M059J (cell line): ENCODE measurements around the gene MTCH1. TPM values are rescaled to one million over a fixed set of nuclear protein-coding genes. Genes with fewer than 3 reads are reported as not detected.
A peak's percentile ranks its signal among the peaks of the same experiment; 100 is the strongest.

Source experiments
- DNase-seq: peaks from one replicate; pipeline ENCODE4 v3.0.0-alpha.2; 2012; ENCODE audit warnings: low read depth
- total RNA-seq: library from RNA; depleted of rRNA; stranded (reverse); fragments of >200 nt; shearing (Covaris generic); gene quantifications from 2 replicates; pipeline ENCODE4 v1.2.3, GENCODE V29; 2014; rRNA removed

The MTCH1 gene, protein sequence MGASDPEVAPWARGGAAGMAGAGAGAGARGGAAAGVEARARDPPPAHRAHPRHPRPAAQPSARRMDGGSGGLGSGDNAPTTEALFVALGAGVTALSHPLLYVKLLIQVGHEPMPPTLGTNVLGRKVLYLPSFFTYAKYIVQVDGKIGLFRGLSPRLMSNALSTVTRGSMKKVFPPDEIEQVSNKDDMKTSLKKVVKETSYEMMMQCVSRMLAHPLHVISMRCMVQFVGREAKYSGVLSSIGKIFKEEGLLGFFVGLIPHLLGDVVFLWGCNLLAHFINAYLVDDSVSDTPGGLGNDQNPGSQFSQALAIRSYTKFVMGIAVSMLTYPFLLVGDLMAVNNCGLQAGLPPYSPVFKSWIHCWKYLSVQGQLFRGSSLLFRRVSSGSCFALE
- 385 and 490 TPM in 2 replicates for total RNA-seq

DNA sequence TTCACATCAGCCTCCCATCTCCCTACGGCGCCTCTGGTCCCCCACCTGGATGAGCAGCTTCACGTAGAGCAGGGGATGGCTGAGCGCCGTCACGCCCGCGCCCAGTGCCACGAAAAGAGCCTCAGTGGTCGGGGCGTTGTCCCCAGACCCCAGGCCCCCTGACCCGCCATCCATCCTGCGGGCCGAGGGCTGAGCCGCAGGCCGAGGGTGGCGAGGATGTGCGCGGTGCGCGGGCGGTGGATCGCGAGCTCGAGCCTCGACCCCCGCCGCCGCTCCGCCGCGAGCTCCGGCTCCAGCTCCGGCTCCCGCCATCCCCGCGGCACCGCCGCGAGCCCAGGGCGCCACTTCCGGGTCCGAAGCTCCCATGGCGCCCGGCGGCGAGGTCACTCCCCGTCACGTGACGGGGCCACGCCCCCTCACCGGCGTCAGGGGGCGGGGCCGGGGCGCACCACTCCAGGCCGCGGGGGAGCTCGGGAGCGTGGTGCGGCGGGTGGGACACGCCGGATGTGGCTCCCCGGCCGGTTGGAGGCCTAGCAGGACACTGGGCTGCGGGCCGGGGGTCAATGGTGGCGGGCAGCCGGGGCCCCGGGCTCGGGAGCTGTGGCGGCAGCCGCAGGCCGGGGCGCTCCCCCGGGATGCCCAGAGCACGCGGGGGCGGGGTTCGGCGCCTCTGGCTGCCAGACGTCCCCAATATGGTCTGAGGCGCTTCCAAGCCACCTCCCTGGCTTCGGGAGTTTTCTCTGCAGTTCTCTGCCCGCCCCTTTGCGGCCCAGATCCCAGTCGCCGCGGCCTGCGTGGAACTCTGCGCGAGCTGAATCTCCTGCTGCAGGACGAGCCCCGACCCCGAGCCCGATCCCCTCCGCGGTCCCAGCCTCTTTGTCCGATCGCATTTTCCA, at the start of gene MTCH1:
MTCH1 (minus strand) TSS at position 389 of the 896 bp plus-strand sequence; CDS start at position 366, 23 bp downstream.
- DNase-seq = peak; percentile 90

DNA sequence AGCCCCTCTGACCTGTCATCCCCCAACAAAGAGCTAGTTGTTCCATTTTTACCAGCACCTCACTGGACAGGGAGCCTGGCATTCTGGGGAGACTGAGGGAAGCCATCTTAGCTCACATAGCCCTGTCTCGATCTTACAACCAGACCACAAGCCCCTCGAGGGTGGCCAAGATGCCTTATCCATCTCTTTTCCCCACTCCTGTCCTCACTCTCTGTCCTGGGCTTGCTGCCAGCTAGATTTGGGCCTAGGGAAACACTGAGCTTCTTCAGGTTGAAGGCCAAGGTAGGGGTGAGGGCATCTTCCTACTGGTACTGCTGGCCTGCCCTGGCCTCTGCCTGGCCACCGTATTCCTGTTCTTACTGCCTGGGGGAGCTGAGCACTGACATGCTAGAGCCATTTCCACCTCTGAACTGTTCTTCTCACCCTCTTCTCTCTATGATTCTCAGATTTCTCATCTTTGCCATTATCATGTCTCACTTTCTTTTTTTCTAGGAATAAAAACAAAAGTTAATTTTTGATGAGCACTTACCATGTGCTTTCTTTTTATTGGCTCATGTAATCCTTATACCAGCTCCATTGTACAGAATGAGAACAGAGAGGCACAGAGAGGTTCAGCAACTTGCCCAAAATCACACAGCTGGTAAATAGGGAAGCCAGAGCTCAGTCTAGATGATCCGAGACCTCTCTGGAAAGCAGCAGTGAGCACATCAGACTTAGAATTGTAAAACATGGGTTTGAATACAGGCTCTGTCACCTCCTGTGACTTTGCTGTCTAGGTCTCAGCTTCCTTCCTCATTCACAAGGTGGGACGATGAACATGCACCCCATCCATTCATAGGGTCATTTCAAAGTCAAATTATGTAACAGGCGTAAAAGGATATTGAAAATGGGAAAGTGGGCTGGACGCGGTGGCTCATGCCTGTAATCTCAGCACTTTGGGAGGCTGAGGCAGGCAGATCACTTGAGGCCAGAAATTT, 48.1 kb upstream of the MTCH1 start:
- no peak for DNase-seq

DNA sequence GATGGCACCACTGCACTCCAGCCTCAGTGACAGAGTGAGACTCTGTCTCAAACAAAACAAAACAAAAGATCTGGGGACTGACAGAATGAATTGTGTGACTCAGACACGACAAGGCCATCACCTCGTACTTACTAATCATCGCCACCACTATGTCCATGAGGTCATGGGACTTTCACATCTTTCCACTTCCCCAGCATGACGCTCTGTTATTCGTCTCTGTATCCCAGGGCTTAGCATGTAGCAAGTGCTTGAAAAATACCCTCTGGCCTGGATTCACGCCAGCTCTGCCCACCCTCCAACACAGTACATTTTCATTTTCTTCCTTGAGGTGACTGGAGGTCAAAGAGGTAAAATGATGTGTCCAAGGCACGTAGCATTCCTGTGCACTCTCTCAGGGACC, 47.3 kb upstream of the MTCH1 start:
- peak; percentile 65 for DNase-seq

DNA sequence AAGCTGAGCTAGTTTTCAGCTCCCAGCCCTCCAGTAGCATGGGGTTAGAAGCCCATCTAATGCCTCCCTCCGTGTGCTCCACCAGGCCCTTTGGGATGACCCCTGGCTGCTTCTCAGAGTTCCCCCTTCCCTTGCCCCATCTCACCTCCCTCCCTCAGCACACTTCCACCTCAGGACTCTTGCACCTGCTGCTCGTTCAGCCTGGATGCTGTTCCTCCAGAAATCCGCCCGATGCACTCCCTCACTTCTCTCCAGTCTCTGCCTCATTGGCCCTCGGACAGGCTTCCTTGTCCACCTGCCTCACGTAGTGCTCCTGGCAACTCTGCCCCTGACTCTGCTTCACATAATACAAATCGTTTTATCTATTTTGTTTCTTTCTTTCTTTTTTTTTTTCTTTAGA, 46.2 kb upstream of the MTCH1 start:
- DNase-seq = no peak

DNA sequence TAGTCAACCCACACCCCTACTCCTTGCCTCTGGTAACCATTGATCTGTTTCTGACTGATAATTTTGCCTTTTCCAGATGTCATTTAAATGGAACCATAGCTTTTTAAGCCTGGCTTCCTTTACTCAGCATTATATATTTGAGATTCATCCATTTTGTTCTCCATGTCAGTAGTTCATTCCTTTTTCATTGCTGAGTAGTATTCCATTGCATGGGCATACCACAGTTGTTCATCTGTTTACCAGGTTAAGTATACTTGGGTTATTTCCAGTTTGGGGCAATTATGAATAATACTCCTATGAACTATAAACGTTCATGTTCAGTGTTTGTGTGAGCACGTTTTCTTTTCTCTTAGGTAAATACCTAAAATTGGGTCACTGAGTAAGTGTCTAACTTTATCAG, 44.6 kb upstream of the MTCH1 start:
- no peak for DNase-seq

DNA sequence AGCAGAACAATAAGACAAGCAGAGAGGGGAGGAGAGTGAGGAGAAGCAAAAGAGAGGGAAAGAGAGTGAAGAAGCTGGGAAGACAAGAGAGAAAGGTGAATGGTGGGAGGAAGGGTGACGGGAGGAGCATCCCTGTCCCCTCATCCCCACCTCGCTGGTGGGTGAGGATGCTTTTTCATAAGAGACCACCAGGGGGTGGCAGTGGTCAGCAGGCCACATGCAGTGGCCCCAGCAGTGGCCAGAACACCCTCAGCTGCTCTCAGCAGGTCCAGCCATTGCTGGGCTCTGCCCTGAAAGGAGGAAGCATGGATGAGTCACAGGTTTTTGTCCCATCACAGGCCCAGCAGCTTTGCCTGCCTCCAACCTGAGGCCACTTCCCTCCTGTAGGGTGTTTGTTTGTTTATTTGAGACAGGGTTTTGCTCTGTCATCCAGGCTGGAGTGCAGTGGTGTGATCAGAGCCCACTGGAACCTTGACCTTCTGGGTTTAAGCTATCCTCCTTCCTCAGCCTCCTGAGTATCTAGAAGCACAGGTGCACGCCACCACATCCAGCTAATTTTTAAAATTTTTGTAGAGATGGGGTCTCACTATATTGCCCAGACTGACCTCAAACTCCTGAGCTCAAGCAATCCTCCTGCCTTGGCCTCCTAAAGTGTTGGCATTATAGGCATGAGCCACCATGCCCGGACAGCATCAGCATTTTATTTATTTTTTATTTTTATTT, 43.4 kb upstream of the MTCH1 start:
- peak; percentile 94 for DNase-seq

DNA sequence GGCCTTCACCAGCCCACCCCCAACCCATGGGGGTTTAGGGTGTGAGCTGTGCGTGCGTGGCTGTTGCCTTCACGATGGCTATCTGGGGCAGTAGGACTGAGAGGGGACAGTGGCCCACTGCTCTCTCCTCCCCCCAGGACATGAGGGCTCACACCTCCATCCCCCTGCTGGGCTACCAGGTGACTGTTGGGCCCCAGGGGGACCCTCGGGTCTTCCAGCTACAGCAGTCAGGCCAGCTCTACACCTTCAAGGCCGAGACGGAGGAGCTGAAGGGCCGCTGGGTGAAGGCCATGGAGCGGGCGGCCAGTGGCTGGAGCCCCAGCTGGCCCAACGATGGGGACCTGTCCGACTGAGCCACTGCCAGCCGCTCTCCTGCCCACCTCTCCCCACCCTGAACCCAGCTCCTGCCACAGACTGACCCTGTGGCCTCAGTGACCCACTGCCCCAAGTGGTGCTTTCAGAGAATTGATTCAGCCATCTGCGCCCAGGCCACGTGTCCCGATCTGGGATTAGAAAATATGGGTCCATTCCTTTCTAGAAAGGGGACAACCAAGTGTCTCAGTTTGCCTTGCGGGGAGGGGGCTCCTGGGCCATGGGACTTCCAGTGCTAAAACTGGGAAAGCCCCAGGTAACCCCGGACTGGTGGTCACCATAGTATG, 41.9 kb upstream of the MTCH1 start:
- no peak for DNase-seq

DNA sequence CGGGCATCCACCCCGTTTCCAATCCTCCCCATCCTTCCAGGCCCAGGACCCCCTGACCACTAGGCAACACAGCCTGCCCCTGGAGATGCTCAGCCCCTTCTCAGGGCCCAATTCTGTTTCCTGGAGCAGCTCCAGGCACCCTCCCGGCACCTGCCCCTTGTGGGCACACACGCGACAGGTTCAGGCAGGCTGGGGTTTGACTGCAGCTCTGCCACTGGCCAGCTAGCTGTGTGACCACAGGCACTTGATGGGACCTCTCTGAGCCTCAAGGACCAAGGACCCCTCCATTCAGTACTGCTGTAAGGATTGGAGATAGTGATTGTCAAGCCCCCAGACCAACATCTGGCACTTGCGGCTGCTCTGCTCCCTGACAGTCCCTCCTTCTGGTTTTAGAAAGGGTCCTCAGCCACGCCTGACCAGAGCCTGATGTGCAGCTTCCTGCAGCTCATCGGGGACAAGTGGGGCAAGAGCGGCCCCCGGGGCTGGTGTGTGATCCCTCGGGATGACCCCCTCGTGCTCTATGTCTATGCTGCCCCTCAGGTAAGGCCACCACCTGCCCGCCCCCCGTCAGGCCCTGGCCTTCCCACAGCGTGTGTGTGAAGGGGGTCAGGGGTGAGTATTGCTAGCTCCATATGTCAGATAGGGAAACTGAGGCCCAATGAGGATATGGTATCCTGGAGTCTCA, 41.2 kb upstream of the MTCH1 start:
- no peak for DNase-seq

DNA sequence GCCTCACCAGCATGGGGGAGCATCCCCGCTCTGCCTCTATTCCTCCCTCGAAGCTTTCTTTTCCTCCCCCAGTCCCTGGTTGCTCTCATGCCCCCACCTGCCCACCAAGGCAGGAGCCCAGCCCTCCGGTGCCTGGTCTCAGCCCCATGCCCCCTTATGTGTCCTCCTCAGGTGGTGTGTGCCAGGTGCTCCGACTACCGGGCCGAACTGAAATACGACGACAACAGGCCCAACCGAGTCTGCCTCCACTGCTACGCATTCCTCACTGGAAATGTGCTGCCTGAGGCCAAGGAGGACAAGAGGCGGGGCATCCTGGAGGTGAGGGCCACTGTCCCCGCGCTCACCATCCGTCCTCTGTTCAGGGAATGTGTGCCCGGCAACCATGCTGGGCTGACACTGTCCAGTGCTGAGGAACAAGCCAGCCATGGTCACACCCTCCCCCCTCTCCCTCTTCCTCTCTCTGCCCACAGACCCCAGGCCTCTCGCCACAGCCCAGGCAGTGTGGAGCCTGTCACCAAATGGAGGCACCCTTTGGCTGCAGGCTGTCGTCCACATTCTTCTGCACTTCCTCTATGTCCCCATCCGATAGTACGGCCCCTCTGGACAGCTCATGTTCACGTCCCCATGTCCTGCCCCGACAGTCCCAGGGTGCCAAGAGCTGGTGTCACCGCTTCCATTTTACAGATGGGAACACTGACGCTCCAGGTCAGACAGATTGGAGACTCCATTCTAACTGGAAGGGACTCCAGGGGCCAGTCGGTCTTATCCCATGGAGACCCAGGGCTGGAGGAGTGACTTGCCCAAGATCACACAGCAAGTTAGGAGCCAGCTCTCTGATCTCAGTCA, 39.8 kb upstream of the MTCH1 start:
- no peak for DNase-seq

DNA sequence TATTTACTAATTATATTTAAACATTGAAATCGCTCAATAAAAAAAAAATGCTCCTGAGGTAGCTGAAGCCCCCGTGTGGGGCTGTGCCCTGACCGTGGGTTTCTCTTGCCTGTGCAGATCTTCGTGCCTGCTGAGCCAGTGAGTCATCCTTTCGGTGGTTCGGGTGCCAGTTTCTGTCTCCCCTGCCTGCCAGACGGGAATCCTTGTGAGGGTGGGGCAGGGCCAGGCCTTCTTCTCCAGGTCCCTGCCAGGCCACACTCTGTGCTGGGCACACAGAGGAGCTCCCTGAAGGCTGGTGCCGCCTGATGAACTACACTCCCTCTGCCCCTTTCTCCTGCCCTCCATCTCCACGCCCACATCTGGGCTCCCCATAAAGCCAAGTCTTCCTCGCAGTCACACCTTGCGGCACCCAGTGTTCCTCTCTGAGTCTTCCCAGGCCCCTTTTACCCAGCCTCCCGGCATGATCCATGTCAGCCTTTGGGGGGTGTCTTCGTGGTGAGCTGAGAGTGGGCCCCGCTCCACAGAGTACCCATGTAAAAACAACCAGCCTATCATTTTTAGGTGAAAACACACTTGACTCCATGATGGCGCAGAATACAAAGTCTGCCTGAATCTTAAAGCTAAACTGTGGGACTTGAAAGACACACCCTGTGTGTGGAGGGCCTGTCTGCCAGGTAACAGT, 38.8 kb upstream of the MTCH1 start:
- peak; percentile 85 for DNase-seq

DNA sequence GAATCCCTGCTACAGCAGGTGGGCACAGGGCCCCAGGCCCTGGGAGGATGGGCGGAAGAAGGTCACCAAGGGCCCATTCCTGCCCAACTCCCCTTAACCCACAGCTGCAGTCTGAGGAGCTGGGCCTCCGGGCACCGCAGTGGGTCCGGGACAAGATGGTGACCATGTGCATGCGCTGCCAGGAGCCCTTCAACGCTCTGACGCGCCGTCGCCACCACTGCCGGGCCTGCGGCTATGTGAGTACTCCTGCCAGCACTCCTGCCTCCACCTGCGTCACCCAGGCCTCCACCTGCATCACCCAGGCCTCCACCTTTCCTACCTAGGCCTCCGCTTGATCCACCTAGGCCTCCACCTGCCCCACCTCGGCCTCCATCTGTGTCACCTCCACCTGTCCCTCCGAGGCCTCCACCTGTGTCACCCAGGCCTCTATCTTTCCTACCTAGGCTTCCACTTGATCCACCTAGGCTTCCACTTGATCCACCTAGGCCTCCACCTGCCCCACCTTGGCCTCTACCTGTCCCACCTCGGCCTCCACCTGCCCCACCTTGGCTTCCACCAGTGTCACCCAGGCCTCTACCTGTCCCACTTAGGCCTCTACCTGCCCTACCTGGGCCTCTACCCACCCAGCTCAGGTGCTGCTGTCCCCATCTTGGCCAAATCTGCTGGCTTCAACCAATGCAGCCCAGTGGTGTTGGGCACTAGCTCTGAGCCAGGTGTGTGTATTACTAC, 36.3 kb upstream of the MTCH1 start:
- no peak for DNase-seq

DNA sequence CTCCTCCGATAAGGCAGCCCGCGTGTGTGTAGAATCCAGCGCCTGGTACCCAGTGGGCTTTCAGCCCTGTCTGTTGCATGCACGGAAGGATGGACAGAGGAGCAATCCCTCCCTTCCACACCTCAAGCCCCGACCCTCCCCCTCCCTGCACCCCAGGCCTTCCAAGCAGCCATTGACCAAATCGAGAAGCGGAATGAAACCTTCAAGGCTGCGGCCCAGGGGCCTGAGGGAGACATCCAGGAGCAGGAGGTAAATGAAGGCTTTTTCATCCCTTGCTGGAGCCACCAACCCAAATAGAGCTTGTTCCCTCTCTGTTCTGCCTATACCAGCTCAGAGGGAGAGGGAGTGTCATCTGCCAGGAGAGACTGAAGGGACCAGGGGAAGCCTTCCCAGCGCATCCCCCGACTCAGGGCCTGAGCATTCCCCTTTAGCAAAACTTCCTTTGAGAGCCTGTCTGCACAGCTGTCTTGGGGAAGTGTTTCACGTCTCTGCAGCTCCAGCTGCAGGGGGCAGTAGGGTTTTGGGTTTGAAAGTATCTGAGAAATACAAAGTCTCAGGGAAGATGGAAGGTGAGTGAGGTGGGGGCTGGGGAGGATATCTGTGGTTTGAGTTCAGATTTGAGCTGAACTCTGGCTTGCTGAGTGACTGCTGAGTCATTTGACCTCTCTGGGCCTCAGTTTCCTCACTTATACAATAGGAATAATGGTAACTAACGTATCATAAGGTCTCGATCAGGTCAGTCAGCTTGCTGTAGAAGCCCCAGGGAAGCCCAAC, 35.5 kb upstream of the MTCH1 start:
- peak; percentile 74 for DNase-seq

DNA sequence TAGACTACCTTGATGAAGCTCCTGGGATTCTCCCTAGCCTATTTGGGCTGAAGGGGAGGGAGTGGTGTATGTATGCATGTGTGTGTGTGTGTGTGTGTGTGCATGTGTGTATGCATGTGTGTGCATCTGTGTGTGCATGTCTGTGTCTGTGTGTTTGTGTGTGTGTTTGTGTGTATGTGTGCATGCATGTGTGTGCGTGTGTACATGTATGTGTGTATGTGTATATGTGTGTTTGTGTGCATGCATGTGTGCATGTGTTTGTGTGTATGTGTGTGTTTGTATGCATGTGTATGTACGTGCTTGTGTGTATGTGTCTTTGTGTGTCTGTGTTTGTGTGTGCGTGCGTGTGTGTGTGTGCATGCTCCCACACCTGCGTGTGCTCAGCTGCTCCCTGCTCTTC, 34.8 kb upstream of the MTCH1 start:
- DNase-seq = no peak

DNA sequence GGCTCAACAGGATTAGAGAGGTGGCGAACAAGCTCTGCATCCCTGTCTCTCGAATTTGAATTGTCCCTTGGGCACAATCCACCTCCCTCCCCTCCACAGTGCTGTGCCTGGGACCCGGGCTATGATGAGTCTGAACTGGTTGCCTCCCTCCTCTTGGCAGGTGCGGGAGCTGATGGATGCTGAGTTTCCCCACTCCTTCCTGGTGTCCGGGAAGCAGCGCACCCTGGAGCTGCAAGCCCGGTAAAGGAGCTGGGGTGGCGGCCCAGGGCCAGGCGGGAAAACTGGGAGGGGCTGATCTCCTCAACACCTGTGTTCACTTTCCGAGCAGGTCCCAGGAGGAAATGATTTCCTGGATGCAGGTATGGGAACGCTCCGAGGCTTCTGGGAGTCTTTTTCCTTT, 34.4 kb upstream of the MTCH1 start:
- DNase-seq = no peak

DNA sequence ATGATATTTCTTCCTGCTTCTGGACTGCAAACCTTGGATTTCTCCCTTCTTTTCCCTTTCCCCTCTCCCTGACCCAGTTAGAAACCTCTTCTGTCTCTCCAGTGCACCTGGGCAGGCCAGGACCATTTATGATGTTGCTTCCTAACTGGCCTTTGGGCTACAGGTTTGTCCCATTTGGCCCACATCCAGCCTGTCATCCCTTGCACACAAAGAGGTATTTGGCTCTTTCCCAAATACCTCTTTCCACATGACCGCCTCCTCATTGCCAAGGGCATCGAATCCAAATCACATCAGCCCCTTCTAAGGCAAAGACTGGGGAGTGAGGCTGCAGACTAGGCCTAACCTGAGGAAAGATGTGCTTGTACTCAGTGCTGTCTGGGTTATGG, 33.1 kb upstream of the MTCH1 start:
- peak; percentile 82 for DNase-seq

DNA sequence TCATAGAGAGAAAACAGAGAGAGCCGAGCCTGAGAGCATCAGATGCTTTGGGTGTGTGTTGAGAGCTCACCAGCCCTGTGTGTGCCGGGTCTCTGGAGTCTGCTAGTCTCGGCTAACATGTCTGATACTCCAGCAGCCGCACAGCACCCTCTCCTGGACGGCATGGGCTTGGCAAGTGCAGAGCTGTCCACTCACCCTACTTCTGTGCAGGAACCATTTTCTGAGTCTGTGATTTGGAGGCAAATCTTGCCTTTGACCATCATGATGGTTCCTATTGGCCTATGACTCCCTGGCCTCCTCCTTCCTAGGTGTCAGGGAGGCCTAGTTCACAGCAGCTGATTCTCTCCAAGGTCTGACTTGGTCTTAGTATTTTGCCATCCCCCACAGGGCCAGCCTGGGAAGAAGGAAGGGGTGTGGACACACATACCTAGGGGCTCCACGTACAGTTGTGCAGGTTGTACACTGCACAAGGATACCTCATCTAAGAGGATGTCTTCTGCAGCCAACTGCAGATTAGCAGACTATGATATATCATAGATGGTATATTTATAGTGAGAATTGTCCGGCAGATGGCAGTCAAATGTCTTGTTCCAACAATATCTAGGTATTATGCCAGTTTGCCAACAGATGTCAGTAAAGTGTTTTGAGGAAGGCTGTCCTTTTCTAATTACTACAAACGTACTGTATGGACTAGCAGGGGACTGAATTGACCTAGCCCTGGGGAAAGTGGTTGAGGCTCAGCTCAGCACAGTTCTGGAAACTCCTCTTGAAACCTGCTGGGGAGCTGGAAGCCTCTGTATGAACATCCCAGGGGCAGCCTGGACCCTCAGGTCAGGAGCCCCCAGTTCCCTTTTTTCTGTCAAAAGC, 32.4 kb upstream of the MTCH1 start:
- DNase-seq = peak; percentile 91
